GM12872 (cell line): ENCODE measurements around the gene PLPPR1.

Experiments used
- TF ChIP-seq, protein P1 (sequence below): IDR thresholded peaks from 3 replicates; pipeline ENCODE4 v1.5.1; 2011; ENCODE audit warnings: low read depth, mild to moderate bottlenecking, low read length, moderate library complexity; ENCODE audit not compliant: insufficient read depth

The PLPPR1 gene

DNA sequence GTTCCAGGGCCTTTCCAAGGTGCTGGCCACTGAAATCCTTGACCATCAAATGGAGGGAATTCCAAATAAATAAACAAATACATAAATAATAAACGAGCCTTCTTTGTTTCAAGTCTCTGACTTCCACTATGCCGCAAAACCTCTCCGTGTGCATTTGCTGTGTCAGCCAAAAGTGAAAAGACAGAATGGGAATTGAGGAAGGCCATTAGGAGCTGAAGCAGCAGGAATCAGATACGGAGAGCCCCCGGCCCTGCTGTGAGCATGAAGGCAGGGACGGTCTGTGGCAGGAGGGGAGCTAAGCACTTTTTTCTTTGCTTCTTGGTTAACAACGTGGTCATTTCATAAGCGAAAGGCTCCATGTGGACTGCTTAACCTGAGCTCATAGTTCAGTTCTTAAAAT lies 26.1 kb downstream of the PLPPR1 start:
- TF ChIP-seq, protein P1, sequence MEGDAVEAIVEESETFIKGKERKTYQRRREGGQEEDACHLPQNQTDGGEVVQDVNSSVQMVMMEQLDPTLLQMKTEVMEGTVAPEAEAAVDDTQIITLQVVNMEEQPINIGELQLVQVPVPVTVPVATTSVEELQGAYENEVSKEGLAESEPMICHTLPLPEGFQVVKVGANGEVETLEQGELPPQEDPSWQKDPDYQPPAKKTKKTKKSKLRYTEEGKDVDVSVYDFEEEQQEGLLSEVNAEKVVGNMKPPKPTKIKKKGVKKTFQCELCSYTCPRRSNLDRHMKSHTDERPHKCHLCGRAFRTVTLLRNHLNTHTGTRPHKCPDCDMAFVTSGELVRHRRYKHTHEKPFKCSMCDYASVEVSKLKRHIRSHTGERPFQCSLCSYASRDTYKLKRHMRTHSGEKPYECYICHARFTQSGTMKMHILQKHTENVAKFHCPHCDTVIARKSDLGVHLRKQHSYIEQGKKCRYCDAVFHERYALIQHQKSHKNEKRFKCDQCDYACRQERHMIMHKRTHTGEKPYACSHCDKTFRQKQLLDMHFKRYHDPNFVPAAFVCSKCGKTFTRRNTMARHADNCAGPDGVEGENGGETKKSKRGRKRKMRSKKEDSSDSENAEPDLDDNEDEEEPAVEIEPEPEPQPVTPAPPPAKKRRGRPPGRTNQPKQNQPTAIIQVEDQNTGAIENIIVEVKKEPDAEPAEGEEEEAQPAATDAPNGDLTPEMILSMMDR: no peak

DNA sequence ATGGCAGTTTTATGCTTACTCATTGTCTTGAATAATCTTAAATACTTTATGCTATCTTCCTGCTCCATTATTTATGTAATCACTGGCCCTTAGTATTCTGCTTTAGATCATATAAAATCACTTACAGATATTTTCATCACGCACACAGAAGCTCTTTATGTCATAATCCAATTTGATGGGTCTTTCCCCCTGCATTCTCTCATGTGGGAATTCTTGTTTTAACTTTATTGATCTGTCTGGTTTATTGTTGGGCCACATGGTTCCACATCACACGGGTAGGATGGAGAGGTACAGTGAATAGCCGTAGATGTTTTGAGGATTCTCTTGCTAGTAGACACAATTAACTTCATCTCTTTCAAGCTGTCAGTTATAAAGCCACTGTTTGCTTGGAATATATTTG lies 27.0 kb downstream of the PLPPR1 start:
- TF ChIP-seq, protein P1: no peak

DNA sequence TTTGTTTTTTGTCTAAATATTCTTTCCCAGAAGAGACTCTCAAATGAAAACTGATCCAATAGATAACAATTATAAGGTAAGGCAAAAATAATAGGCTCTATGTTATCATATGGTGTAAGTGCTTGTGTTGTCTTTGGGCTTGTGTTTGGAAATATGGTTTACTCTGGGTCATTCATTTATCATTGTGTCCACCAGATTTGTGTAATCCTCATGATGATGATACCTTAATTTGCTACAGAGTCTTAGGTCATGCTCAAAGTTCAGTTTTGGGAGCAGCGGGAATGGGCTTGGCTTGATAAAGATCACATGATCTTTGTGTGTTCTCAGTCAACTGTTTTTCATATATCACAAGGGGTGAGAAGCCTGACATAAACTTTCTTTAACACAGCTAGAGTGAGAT lies 34.2 kb downstream of the PLPPR1 start:
- TF ChIP-seq, protein P1: no peak

DNA sequence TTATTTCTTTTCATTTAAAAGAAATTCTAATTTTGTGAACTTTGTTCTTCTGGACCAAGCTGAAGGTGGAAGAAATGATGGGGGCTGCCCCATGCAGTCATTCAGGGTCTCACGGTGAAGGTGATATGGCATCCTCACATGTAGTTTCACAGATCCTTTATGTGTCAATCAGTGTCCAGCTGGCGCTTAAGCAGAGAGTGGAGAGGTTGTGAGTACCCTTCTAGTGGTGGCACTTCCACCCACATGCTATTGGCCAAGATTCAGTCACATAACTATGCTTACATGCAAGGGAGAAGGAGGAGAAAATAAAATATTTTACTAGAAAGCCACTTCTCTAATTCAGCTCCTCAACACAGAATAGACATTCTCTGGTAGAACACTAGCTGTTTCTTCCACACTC lies 34.7 kb downstream of the PLPPR1 start:
- TF ChIP-seq, protein P1: no peak

DNA sequence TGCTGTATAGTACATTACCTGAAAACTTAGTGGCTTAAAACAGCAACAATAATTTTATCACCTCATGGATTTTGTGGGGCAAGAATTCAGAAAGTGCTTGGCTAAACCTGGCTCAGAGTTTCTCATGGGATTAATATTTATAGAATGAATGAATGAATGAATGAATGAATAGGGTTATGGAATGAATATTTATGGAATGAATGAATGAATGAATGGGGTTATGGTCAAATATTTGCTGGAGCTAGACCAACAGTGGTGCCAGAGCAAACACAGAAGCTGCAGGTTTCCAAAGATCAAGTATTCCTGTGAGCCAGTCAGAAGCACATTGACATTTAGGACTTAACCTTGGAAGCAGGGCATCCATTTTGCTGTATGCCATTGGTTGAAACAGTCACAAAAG lies 35.7 kb downstream of the PLPPR1 start:
- TF ChIP-seq, protein P1: no peak

DNA sequence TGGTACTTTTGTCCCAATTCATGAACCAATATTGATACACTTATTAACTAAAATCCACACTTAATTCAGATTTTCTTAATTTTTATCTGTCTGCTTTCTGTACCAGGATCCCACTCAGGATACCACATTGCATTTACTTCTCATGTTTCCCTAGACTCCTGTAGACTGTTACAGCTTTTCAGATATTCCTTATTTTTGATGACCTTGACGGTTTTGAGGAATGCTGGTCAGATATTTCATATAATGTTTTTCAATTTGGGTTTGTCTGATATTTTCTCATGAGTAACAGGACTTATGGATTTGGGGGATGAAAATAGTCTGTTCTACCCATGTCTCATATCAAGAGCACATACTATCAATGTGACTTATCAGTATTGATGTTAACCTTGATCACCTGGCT lies 37.4 kb downstream of the PLPPR1 start:
- TF ChIP-seq, protein P1: no peak

DNA sequence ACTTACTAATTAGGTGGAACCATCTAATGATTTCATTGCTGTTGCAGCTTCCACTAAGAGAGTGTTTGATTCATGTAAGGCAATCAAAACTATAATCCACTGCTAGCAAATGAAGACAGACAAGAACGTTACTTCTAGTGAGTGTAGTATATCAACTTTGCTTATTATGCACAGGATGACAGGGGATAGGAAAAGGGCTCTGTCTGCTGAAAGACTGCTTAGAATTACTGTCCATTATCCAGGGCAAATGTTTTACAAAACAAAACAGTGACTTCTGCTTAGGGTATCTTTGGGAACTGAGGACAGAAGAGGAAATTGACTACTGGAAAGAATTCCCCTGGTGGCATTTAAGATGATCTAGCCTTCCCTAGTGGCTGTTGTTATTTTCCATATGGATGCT lies 40.2 kb downstream of the PLPPR1 start:
- TF ChIP-seq, protein P1: no peak

DNA sequence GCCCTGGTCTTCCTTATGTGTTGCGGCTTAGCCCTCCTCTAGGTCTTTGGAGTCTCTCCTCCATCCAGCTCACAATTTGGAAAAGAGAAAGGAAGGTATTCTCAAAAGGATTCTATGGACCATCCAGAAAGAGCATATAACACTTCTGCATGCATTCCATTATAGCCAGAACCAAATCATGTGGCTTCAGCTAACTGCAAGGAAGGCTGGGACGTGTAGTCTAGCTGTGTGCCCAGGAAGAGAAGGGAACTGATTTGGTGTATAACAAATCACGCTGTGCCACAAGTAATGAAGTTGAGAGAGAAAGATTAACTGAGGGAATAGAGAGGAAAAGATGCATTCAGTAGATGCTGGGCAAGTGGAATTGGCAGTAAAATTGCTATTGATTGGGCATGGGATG lies 43.7 kb downstream of the PLPPR1 start:
- TF ChIP-seq, protein P1: no peak
